Thyroid gland (tissue), 4 donors: Measurements from ENCODE around the gene LARP1B.

Experiments used
- CTCF ChIP-seq, 6 experiments: fragments of 200-600 bp in 3 of 6; fragments of 450-650 bp in 3 of 6; sonication (generic) in 3 of 6; IDR thresholded peaks; one replicate each; pipeline ENCODE4 v1.5.1; 2016 to 2019; ENCODE audit warnings: antibody characterized with exemption in 6 of 6, mild to moderate bottlenecking in 2 of 6, inconsistent platforms in 1 of 6, moderate library complexity in 1 of 6
- POLR2A ChIP-seq, 2 donors: fragments of 450-650 bp; IDR thresholded peaks; one replicate each; pipeline ENCODE4 v1.6.1; 2017; ENCODE audit warnings: antibody characterized with exemption in 2 of 2, mild to moderate bottlenecking in 2 of 2, moderate library complexity in 1 of 2

GRCh38 chr4:128039568-128039967 is 21.5 kb upstream of the LARP1B start:
- TF ChIP-seq CTCF (IDR thresholded peaks at IDR 0.05) (no peak), POLR2A (IDR thresholded peaks at IDR 0.05) (no peak)
